NCI-H345 (cell line): ENCODE data around the gene ATOSA.

Experiments
- DNase-seq: peaks from one replicate; lab custom pipeline; 2025; lab: John Stamatoyannopoulos, UW

The ATOSA gene

DNA sequence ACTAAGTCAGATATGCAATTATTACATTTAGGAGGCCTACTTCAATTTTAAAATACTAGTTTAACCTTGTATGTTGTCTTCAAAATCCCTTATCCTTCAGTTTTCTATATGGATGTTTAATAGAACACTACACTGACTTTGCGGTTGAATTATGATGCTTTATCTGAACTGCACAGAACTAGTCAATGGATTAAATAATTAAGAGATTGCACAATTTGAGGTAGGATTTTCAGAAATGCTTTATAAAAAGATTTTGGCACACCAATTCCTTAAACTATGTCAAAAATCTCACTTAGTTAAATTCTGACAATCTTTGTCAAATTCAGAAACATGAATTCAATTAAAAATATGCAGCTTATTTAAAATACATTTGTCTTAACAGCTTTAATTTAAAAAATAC lies 28.1 kb downstream of the ATOSA start:
- DNase-seq, result no peak

DNA sequence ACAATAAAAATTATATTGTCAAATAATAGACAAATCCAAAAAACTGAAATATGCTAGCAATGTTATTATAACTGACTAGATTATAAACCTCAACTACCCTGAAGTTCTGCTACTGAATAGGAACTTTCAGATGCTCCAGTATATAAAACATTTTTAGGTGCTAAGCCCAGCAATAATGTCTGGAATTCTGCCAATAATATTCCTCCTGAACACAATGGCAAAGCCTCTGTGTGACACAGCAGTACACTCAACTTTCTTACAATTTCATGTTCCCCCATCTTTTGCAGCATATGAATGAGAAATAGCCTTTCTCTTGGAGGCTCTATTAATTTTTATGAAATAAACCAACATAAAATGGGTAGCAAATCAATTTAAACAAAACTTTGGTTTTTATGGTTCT lies 29.5 kb downstream of the ATOSA start:
- DNase-seq, result no peak

DNA sequence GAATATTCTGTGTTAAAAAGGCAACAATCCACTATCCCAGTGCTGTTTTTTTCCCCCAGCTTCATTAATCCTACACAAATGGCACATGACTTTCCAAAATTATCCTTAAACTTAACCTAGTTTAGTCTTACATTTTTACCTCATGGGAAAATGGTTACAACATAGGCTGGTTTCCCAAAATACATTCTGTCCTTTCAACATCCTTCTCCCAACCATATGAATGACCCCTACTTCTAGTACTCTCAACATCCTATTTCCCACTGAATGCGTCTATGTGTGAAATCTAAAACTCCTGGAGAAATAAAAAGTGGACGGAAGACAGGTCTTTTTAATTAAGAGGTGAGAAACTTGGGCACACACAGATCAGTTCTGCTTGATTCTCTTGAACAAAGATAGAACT lies 33.3 kb downstream of the ATOSA start:
- no peak for DNase-seq

DNA sequence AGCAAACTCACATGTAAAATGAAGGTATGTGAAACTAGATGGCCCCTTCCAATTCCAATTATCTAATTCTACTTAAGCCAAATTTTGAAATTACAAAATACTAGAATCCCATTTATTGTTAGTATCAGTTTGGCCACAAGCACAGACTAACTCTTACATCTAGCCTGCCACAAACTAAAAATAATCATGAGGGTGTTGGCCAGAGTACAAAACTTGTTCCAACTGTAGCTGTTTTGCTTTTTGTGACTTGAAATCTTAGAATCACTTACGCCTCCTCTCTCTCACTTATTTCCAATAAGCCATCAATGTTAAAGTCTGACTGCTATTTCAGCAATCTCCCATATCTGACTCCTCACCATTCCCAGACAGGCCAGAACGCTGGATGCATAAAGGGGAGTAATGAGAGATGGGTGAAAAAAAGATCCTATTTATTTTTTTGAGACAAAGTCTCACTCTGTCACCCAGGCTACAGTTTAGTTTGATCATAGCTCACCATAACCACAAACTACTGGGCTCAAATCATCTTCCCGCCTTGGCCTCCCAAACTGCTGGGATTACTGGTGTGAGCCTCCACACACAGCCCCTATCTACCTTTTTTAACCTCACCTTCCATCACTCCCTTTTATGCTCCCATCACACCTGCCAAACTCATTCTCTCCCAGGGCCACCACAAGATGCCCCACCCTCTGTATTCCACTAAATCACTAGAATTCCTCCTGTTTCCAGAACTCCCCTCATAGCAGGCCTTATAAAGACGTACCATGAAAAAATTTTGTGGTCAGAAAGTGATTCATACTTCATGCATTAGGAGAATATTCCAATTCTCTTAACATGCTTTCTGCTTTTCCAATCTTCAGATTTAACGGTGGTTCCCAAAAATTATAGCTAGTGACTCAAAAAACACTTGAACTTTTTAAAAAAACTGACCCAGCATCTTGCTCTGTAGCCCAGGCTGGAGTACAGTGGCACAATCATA lies 36.5 kb downstream of the ATOSA start:
- no peak for DNase-seq

DNA sequence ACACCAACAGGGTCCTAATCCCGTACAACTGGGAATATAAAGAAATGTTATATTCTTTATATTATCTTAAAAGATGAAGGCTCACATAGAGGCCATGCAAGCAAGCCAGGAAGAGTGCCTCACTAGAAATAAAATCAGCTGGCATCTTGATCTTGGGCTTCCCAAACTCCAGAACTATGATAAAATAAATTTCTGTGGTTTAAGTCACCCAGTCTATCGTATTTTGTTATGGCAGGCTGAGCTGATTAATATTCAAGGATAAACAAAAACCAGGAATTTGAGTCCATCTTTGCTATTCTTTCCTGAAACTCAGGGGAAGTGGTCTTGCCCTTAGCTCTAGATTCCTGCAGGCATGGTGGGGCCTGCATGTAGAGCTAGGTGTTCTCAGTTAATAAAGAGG lies 42.7 kb downstream of the ATOSA start:
- no peak for DNase-seq

DNA sequence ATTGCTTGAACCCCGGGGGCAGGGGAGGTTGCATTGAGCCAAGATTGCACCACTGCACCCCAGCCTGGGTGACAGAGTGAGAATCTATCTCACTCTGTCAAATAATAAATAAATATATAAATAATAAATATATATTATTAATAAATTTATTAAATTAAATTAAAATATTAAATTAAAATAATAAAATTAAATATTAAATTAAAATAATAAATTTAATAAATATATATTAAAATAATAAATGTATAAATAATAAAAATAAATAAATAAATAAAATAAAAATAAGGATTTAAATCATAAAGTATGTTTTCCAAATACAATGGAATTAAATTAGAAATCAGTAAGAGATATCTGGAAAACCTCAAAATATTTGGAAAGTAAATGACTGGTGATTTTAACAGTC lies 43.3 kb downstream of the ATOSA start:
- no peak for DNase-seq
